VCaP (cell line): ENCODE results near the gene SLC41A2.
"Not testable (repeated sequence)": the region's sequence is repeated elsewhere in the genome, so short reads cannot be mapped to it uniquely, and the experiment has no call there.

Experiments used
- H3K27ac ChIP-seq: fragments of 450-650 bp; 2 replicates; pipeline ENCODE4 v1.5.1; 2017
- CTCF ChIP-seq: fragments of 450-650 bp; conservative IDR thresholded peaks from 2 replicates; pipeline ENCODE4 v1.5.1; 2017; ENCODE audit warnings: mild to moderate bottlenecking, moderate library complexity

SLC41A2 gene

GRCh38 chr12:104990950-104991349 lies 32.9 kb upstream of the SLC41A2 start:
- no peak overlapping the region for H3K27ac ChIP-seq
- TF ChIP-seq CTCF, result no peak

GRCh38 chr12:104986022-104986941 lies 28.2 kb upstream of the SLC41A2 start, which contains the start of gene NOPCHAP1:
Gene NOPCHAP1 (plus strand): TSS chr12:104986316. CDS start chr12:104986353, 37 bp downstream.
- peak within 1 kb of the TSS; percentile 51; the same call in 1 of the 2 replicates for H3K27ac ChIP-seq
- no peak for TF ChIP-seq CTCF

- no peak overlapping the region for H3K27ac ChIP-seq
- peak; percentile 10; the same call in 1 of the 2 replicates for TF ChIP-seq CTCF
Observed at GRCh38 chr12:104985206-104985605, 27.1 kb upstream of the SLC41A2 start.

GRCh38 chr12:104977688-104978087 lies 19.6 kb upstream of the SLC41A2 start:
- H3K27ac ChIP-seq, result not testable (repeated sequence)

- no peak overlapping the region for H3K27ac ChIP-seq
- TF ChIP-seq CTCF, result no peak
Observed at GRCh38 chr12:104976703-104977102, 18.6 kb upstream of the SLC41A2 start.

- H3K27ac ChIP-seq, result no peak overlapping the region
- TF ChIP-seq CTCF, result no peak
Observed at GRCh38 chr12:104975587-104976343, 17.7 kb upstream of the SLC41A2 start.

GRCh38 chr12:104974626-104975290 lies 16.7 kb upstream of the SLC41A2 start:
- no peak overlapping the region for H3K27ac ChIP-seq

More at GRCh38 chr12:104974626-104975290, 16.7 kb upstream of the SLC41A2 start:
- TF ChIP-seq CTCF, result no peak
